ENCODE measurements around the gene HBA2.

GRCh38 chr16:177394-177822, 4.7 kb downstream of the HBA2 start:
- TF ChIP-seq CTCF (IDR thresholded peaks at IDR 0.05) (no peak), POLR2AphosphoS5 (IDR thresholded peaks at IDR 0.05; ENCODE audit: insufficient read depth in 1 of 2, low read depth in 1 of 2) (no peak)

Data from vagina (tissue), 2 donors.